H7 (cell line): ENCODE measurements around the gene NTF4. TPM values are rescaled to one million over a fixed set of nuclear protein-coding genes. Genes with fewer than 3 reads are reported as not detected.

Experiments
- DNase-seq: peaks from one replicate; pipeline ENCODE4 v3.0.0; 2012
- H3K27me3 ChIP-seq: 2 replicates; pipeline ENCODE4 v1.6.0; 2011; ENCODE audit warnings: mild to moderate bottlenecking, low read length; ENCODE audit not compliant: control insufficient read depth, insufficient read depth
- H3K36me3 ChIP-seq: replicated peaks from 2 replicates; pipeline ENCODE4 v1.5.1; 2011; ENCODE audit warnings: low read length; ENCODE audit not compliant: control insufficient read depth, insufficient read depth
- H3K4me3 ChIP-seq: 2 replicates; pipeline ENCODE4 v1.5.1; 2011; ENCODE audit warnings: low read depth, mild to moderate bottlenecking, control low read depth, low read length, moderate library complexity; ENCODE audit not compliant: insufficient read depth
- total RNA-seq: library from RNA; depleted of rRNA; stranded (reverse); fragments of >200 nt; shearing (Covaris generic); gene quantifications from 2 replicates; pipeline ENCODE4 v1.2.3, GENCODE V29; 2014; rRNA removed

The NTF4 gene
- total RNA-seq, 1 experiment from 2014 or later = 1.2 TPM

- DNase-seq = no peak
- Histone ChIP-seq H3K4me3 (no peak overlapping the region), H3K36me3 (peaks cover 30% of the 10 kb centered on the region), H3K27me3 (peaks cover 18% of the 10 kb centered on the region)
These were observed 50.3 kb downstream of the NTF4 start for GRCh38 chr19:49014123-49014869.

DNA sequence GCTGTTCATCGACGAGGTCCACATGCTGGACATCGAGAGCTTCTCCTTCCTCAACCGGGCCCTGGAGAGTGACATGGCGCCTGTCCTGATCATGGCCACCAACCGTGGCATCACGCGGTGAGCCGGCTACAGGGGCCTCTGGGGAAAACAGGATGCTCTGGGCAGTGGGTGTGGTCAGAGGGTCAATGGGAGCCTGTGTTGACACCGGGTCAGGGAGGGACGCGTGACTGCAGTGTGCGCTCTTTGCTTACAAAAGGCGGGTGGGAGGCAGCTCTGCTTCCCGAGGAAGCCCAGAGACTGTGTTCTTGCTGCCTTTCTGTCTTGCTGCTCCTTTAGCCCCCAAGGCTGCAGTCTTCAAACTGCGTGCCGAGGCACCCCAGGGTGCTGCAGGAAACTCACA lies 53.4 kb downstream of the NTF4 start:
- Histone ChIP-seq H3K27me3 (no peaks in the 10 kb centered on the region), H3K36me3 (peaks cover 39% of the 10 kb centered on the region), H3K4me3 (no peak overlapping the region)
- peak; percentile 36 for DNase-seq

Other genes starting within 250 kb of the NTF4 start
- gene HSD17B14, start 228.3 kb downstream of the NTF4 start, total RNA-seq = 9.9 and 18.0 TPM in 2 replicates
- 20.6 and 25.6 TPM in 2 replicates for gene PLEKHA4, start 196.2 kb downstream of the NTF4 start, total RNA-seq
- gene PPP1R15A, start 192.4 kb downstream of the NTF4 start, total RNA-seq = 20.3 and 21.6 TPM in 2 replicates
- gene TULP2, start 166.1 kb downstream of the NTF4 start, total RNA-seq = 0.52 and 1.1 TPM in 2 replicates
- 173 and 203 TPM in 2 replicates for gene NUCB1, start 164.5 kb downstream of the NTF4 start, total RNA-seq
- gene DHDH, start 131.1 kb downstream of the NTF4 start, total RNA-seq = not detected in 2 replicates
- gene BAX, start 109.9 kb downstream of the NTF4 start, total RNA-seq = 57.8 and 72.6 TPM in 2 replicates
- gene FTL, start 99.5 kb downstream of the NTF4 start, total RNA-seq = 2,437 and 3,282 TPM in 2 replicates
- gene GYS1, start 71.5 kb downstream of the NTF4 start, total RNA-seq = 35.2 and 50.2 TPM in 2 replicates
- 256 and 327 TPM in 2 replicates for gene RUVBL2, start 70.9 kb downstream of the NTF4 start, total RNA-seq
- gene LHB, start 47.7 kb downstream of the NTF4 start, total RNA-seq = not detected in 2 replicates
- not detected in 2 replicates for gene CGB3, start 40.5 kb downstream of the NTF4 start, total RNA-seq
- gene CGB2, start 32.9 kb downstream of the NTF4 start, total RNA-seq = 1.4 TPM in 1 of 2 replicates, not detected in the other
- not detected in 2 replicates for gene CGB1, start 27.9 kb downstream of the NTF4 start, total RNA-seq
- gene CGB5, start 21.0 kb downstream of the NTF4 start, total RNA-seq = not detected in 2 replicates
- not detected in 2 replicates for gene CGB8, start 15.7 kb downstream of the NTF4 start, total RNA-seq
- not detected in 2 replicates for gene CGB7, start 7.1 kb downstream of the NTF4 start, total RNA-seq
- not detected in 2 replicates for gene KCNA7, start 7.9 kb upstream of the NTF4 start, total RNA-seq
- 338 and 397 TPM in 2 replicates for gene SNRNP70, start 20.6 kb upstream of the NTF4 start, total RNA-seq
- gene LIN7B, start 49.6 kb upstream of the NTF4 start, total RNA-seq = 2.2 and 4.1 TPM in 2 replicates
- 1.4 and 3.2 TPM in 2 replicates for gene C19orf73, start 54.3 kb upstream of the NTF4 start, total RNA-seq
- gene PPFIA3, start 54.7 kb upstream of the NTF4 start, total RNA-seq = 21.1 and 23.6 TPM in 2 replicates
- gene HRC, start 90.6 kb upstream of the NTF4 start, total RNA-seq = 0.45 and 0.81 TPM in 2 replicates
- 10.2 and 12.8 TPM in 2 replicates for gene TRPM4, start 93.0 kb upstream of the NTF4 start, total RNA-seq